Stomach smooth muscle (tissue), 2 donors: Measurements from ENCODE around the gene CNTRL.

Experiments
- H3K27ac ChIP-seq: one replicate; pipeline ENCODE4 v1.7.0; 2013; ENCODE audit warnings: mild to moderate bottlenecking, low read length, inconsistent platforms
- H3K27me3 ChIP-seq, 2 donors: one replicate each; pipeline ENCODE4 v1.7.0; 2013; ENCODE audit warnings: low read length in 2 of 2; ENCODE audit not compliant: insufficient read depth in 2 of 2, control insufficient read depth in 1 of 2
- H3K36me3 ChIP-seq, 2 donors: one replicate each; pipeline ENCODE4 v1.7.0; 2013; ENCODE audit warnings: low read length in 2 of 2; ENCODE audit not compliant: control insufficient read depth in 2 of 2, insufficient read depth in 2 of 2
- H3K4me1 ChIP-seq: one replicate; pipeline ENCODE4 v1.7.0; 2013; ENCODE audit warnings: low read length; ENCODE audit not compliant: control insufficient read depth, insufficient read depth
- H3K4me3 ChIP-seq, 2 donors: one replicate each; pipeline ENCODE4 v1.7.0; 2013; ENCODE audit warnings: low read length in 2 of 2
- H3K9ac ChIP-seq, 2 donors: one replicate each; pipeline ENCODE4 v1.7.0; 2013; ENCODE audit warnings: low read length in 2 of 2, mild to moderate bottlenecking in 1 of 2
- H3K9me3 ChIP-seq, 2 donors: one replicate each; pipeline ENCODE4 v1.7.0; 2013; ENCODE audit warnings: low read length in 2 of 2; ENCODE audit not compliant: control insufficient read depth in 2 of 2
- donor health status: healthy.
- donor health status: Pancreatic carcinoma.

CNTRL gene

DNA sequence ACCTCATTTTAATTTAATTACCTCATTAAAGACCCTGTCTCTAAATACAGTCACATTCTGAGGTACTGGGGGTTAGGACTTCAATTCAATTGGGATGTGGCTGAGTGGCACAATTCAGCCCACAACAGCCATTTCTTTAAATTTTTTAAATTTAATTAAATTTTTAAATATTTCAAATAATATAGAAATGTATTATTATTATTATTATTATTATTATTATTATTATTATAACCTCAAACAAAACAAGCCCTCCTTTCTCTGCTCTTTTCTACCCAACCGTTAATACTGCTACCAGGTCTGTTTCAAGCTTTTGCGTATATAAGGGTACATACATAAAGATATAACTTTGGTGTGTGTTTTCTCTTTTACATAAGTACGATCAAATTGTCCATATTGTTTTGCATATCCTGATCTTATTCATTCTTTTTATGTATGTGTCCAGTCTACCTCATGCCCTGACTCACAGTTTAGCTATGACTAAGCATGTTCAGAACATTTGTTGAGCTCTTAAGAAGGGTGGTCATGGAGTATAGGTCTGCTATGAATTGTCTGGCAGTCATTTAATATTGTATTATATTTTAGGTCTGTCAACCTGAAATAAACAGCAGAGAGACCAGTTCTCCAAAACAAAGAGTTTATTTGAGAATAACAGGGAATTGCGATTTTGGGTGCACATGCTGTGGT is 143.0 kb downstream of the CNTRL start:
- Histone ChIP-seq H3K4me3 (no peak overlapping the region), H3K27ac (no peak overlapping the region), H3K4me1 (peaks cover 6% of the 10 kb centered on the region), H3K9me3 (no peaks in the 10 kb centered on the region), H3K9ac (no peak overlapping the region), H3K27me3 (no peaks in the 10 kb centered on the region), H3K36me3 (no peaks in the 10 kb centered on the region)

DNA sequence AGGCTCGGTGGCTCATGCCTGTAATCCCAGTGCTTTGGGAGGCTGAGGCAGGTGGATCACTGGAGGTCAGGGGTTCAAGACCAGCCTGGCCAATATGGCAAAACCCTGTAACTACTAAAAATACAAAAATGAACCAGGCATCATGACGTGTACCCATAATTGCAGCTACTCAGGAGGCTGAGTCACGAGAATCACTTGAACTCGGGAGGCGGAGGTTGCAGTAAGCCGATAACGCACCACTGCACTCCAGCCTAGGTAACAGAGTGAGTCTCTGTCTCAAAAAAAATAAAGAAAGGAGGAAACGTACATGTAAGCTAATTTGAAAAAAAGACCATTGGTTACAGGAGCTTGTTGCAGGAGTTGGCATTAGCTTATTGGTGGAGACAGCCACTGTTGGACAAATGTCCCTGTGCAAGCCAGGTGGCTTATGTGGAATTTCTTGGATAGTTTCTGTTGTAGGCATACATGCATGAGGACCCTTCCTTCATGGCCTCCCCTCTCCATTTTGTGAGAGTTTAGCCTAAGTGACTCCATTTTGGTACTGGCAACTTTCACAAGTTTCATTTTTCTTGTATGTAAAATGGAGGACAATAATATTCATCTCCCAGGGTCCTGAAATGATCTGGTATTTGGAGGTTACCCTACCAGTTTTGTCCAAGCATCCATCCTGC is 143.7 kb downstream of the CNTRL start:
- no peaks in the 10 kb centered on the region for H3K4me1 ChIP-seq
- H3K9me3 ChIP-seq = no peaks in the 10 kb centered on the region
- H3K36me3 ChIP-seq = no peaks in the 10 kb centered on the region
- H3K27me3 ChIP-seq = no peaks in the 10 kb centered on the region
- no peak overlapping the region for H3K9ac ChIP-seq
- no peak overlapping the region for H3K27ac ChIP-seq
- H3K4me3 ChIP-seq = no peak overlapping the region

DNA sequence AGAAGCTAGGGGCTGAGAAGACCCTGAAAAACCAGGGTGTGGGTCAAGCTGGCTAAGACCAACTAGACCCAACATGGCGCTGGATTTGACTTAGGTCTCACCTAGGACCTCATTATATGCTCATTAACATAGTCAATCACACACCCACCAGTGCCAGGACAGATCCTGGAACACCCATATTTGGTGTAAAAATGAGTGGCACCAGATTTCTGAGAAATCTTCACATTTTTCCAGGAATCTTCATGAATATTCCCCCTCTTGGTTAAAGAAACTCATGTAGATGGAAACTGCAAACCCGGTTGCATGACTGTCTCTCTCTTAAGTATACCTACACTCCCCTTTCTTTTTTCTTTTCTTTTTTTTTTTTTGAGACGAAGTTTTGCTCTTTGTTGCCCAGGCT is 144.8 kb downstream of the CNTRL start:
- Histone ChIP-seq H3K4me3 (no peak overlapping the region), H3K4me1 (no peaks in the 10 kb centered on the region), H3K27ac (no peak overlapping the region), H3K9me3 (no peaks in the 10 kb centered on the region), H3K9ac (no peak overlapping the region), H3K36me3 (no peaks in the 10 kb centered on the region), H3K27me3 (no peaks in the 10 kb centered on the region)

DNA sequence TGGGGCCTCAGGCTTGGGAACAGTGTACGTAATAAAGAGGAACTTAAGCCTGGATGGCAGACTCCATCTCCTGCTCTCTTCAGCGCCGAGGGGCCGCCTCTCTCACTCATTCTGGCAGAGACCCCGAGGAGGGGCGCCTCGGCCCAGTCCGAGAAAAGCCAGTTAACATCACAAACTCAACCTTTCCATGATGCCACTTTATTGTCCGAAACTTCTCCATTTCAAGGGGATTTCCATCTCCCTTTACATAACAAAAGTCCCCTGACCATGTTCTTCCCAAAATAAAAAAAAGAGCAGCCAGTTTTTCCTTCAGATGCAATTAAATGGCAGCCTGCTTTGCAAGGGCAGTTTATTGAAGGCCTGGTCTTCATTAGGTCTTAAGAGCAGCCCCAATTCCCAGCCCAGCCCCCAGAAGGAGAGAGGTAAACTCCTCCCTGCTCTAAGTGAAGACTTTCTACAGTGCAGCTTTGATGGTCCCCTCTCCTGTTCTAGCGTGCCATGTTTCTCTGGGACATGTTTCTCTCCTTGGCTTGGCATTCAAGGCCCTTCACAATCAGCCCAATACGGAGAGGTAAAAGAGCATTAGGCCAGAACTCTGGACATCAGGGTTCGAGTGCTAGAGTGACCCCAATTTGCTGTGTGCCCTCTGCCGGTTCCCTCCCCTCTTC is 146.4 kb downstream of the CNTRL start:
- Histone ChIP-seq H3K27me3 (no peaks in the 10 kb centered on the region), H3K4me1 (no peaks in the 10 kb centered on the region), H3K4me3 (no peak overlapping the region), H3K9me3 (no peaks in the 10 kb centered on the region), H3K9ac (no peak overlapping the region), H3K27ac (no peak overlapping the region), H3K36me3 (no peaks in the 10 kb centered on the region)

DNA sequence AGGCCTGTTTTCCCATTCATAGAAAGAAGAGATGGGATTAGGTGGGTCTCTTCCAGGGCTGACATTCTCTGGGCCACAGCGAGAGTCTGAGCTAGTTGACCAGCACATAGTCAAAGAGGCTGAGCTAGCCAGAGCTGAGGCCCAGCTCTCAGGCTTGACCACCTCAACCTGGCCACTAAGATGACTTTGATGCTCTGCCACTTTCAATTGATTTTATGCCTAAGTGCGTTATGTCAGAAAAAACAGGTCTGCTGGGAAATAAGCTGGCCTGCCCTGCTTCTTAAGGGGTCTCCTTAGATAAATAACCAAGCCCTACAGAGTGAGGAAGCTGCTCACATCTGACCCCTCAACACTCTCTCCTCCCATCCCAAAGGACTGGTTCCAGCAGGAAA is 146.9 kb downstream of the CNTRL start:
- H3K4me3 ChIP-seq = no peak overlapping the region
- H3K9ac ChIP-seq = no peak overlapping the region
- H3K27me3 ChIP-seq = no peaks in the 10 kb centered on the region
- no peaks in the 10 kb centered on the region for H3K36me3 ChIP-seq
- H3K9me3 ChIP-seq = no peaks in the 10 kb centered on the region
- no peak overlapping the region for H3K27ac ChIP-seq
- H3K4me1 ChIP-seq = no peaks in the 10 kb centered on the region

DNA sequence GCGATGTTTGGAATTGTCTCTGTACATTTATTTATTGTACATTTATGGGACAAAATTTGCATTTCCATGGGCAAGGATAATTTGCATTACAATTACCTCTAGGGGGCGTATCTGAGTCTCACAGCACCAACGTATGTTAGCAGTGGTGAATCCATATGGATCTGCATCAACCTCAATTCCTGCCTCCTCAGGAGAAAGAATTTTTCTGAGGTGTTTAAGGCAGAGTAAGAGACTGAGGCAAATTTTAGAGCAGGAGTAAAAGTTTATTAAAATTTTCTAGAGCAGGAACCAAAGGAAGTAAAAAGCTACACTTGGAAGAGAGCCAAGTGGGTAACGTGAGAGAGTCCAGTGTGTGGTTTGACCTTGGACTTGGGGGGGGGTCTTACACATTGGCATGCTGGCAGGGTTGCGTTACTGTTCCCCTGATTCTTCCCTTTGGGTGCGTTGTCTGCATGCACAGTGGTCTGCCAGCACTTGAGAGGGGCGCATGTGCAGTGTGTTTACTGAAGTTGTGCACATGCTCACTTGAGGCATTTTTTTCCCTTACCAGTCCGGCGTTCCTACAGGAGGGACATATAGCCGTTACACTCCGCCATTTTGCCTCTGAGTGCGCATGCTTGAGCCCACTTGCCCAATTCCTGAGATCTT is 147.9 kb downstream of the CNTRL start:
- Histone ChIP-seq H3K27ac (no peak overlapping the region), H3K36me3 (no peaks in the 10 kb centered on the region), H3K4me1 (no peaks in the 10 kb centered on the region), H3K9me3 (no peaks in the 10 kb centered on the region), H3K4me3 (no peak overlapping the region), H3K27me3 (no peaks in the 10 kb centered on the region), H3K9ac (no peak overlapping the region)

DNA sequence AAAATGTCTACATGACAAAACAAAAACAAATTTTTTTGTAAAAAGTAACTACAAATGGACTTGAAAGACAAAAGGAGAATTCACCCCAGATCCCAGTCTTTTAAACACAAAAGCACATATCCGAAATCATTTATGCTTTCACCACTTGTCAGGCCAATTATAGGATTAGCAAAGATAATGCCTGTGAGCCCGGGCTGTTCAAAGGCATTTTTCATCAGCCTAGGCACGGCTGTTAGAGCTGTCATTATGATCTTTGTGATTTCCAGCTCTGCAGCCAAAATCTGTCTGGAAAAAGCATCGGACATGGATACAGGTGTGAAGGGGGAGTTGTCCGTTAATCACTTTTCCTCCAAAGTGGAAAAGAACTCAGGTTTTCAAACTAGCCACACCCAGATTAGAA is 150.5 kb downstream of the CNTRL start:
- H3K4me1 ChIP-seq = no peaks in the 10 kb centered on the region
- H3K4me3 ChIP-seq = no peak overlapping the region
- no peak overlapping the region for H3K27ac ChIP-seq
- H3K9me3 ChIP-seq = no peaks in the 10 kb centered on the region
- H3K36me3 ChIP-seq = no peaks in the 10 kb centered on the region
- no peak overlapping the region for H3K9ac ChIP-seq
- H3K27me3 ChIP-seq = no peaks in the 10 kb centered on the region

DNA sequence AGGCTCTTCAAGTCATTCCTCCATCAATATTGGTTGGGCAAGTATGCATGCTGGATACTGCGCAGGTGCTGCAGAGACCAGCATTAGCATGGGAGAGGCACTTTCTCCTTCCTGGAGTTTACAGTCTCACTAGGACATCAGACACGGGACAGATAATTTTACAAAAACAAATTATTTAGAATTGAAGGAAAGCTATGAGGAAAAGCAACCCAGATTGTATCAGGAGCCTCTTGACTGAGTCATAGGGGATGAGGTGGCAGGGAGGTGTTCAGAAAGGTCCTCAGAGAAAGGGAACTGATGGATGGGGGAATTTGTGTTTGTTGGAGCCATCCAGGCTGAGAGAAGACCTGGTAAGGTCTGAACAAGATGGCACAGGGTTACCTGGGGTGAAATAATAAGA is 151.4 kb downstream of the CNTRL start:
- no peaks in the 10 kb centered on the region for H3K27me3 ChIP-seq
- H3K9me3 ChIP-seq = no peaks in the 10 kb centered on the region
- no peak overlapping the region for H3K4me3 ChIP-seq
- H3K36me3 ChIP-seq = no peaks in the 10 kb centered on the region
- H3K27ac ChIP-seq = no peak overlapping the region
- no peaks in the 10 kb centered on the region for H3K4me1 ChIP-seq
- H3K9ac ChIP-seq = no peak overlapping the region
